K562 (cell line): ENCODE measurements around the gene OBSCN.

Experiments used
- CTCF ChIP-seq, 3 experiments: IDR thresholded peaks in 2 of 3; conservative IDR thresholded peaks in 1 of 3; 2 replicates each; pipeline ENCODE4 v1.5.1; 2011 to 2012; ENCODE audit warnings: low read length in 3 of 3, mild to moderate bottlenecking in 3 of 3, control low read depth in 2 of 3, improper control_type of control experiment in 1 of 3, inconsistent platforms in 1 of 3, low read depth in 1 of 3, mixed read lengths in 1 of 3, moderate library complexity in 1 of 3; ENCODE audit not compliant: insufficient read depth in 2 of 3
- GTF2E2 ChIP-seq: fragments of 200-800 bp; sonication (Bioruptor generic); IDR thresholded peaks from 2 replicates; pipeline ENCODE4 v1.6.1; 2016; ENCODE audit warnings: missing genetic modification characterization, missing compliant biosample characterization
- POLR2A ChIP-seq: fragments of 450-650 bp; conservative IDR thresholded peaks from 2 replicates; pipeline ENCODE4 v1.6.1; 2016
- POLR2AphosphoS5 ChIP-seq: IDR thresholded peaks from 2 replicates; pipeline ENCODE4 v1.6.1; 2011; ENCODE audit warnings: mild to moderate bottlenecking, low read depth, low read length, moderate library complexity; ENCODE audit not compliant: control insufficient read depth, insufficient read depth
- TAF1 ChIP-seq: IDR thresholded peaks from 2 replicates; pipeline ENCODE4 v1.6.1; 2011; ENCODE audit warnings: mild to moderate bottlenecking, low read length, moderate library complexity; ENCODE audit not compliant: insufficient read depth, control insufficient read depth, severe bottlenecking; ENCODE audit errors: extremely low read depth
- USF1 ChIP-seq: sonication (generic); formaldehyde crosslinking; IDR thresholded peaks from 2 replicates; pipeline ENCODE4 v1.9.0; 2022; ENCODE audit warnings: mild to moderate bottlenecking, missing genetic modification reagents
- YY1 ChIP-seq, 3 experiments: IDR thresholded peaks; 2 replicates each; pipeline ENCODE4 v1.6.1; 2011; ENCODE audit warnings: low read length in 2 of 3, mild to moderate bottlenecking in 2 of 3, moderate library complexity in 2 of 3, borderline replicate concordance in 1 of 3, control low read depth in 1 of 3, low read depth in 1 of 3; ENCODE audit not compliant: insufficient read depth in 3 of 3, insufficient replicate concordance in 2 of 3, control insufficient read depth in 1 of 3, insufficient read length in 1 of 3; ENCODE audit errors: extremely low read depth in 1 of 3
- ZFPM2 ChIP-seq: fragments of 250-450 bp; sonication (Bioruptor Pico); IDR thresholded peaks from 2 replicates; pipeline ENCODE4 v1.5.1; 2022; ENCODE audit warnings: mild to moderate bottlenecking
- TF ChIP-seq, protein P1 (sequence below): IDR thresholded peaks from 2 replicates; pipeline ENCODE4 v1.6.1; 2016; ENCODE audit warnings: missing genetic modification characterization, missing compliant biosample characterization

DNA sequence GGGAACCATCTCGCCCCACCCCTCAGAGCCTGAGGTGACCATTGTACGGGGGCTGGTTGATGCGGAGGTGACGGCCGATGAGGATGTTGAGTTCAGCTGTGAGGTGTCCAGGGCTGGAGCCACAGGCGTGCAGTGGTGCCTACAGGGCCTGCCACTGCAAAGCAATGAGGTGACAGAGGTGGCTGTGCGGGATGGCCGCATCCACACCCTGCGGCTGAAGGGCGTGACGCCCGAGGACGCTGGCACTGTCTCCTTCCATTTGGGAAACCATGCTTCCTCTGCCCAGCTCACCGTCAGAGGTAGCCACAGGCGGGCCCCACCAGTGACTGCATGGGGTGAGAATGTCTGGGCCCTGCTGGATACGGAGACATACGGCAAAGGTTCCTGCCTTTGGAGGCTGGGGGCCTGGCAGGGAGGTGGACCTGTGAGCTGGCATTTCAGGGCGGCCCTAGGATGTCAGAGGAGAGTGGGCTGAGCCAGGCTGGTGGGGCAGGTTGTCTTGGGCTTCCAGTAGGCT, 100.3 kb downstream of the OBSCN start:
- TF ChIP-seq CTCF (IDR thresholded peaks at IDR 0.05 in 2 of 3, conservative IDR thresholded peaks at IDR 0.05 in 1 of 3; ENCODE audit: insufficient read depth in 2 of 3, low read depth in 1 of 3, low read length in 3 of 3) (no peak), USF1 (CRISPR knock-in tag) (no peak), GTF2E2 (no peak), POLR2A (no peak), POLR2AphosphoS5 (no peak), YY1 (IDR thresholded peaks at IDR 0.05; ENCODE audit: borderline replicate concordance in 1 of 3, control insufficient read depth in 1 of 3, extremely low read depth in 1 of 3, insufficient read depth in 3 of 3, insufficient read length in 1 of 3, insufficient replicate concordance in 2 of 3, low read depth in 1 of 3, low read length in 2 of 3) (no peak), ZFPM2 (CRISPR knock-in tag) (no peak), TAF1 (no peak)
- TF ChIP-seq, protein P1, sequence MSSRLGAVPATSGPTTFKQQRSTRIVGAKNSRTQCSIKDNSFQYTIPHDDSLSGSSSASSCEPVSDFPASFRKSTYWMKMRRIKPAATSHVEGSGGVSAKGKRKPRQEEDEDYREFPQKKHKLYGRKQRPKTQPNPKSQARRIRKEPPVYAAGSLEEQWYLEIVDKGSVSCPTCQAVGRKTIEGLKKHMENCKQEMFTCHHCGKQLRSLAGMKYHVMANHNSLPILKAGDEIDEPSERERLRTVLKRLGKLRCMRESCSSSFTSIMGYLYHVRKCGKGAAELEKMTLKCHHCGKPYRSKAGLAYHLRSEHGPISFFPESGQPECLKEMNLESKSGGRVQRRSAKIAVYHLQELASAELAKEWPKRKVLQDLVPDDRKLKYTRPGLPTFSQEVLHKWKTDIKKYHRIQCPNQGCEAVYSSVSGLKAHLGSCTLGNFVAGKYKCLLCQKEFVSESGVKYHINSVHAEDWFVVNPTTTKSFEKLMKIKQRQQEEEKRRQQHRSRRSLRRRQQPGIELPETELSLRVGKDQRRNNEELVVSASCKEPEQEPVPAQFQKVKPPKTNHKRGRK: no peak
